ENCODE data around the gene RBM23.
"Not testable (repeated sequence)": the region's sequence is repeated elsewhere in the genome, so short reads cannot be mapped to it uniquely, and the experiment has no call there.

The RBM23 gene

GRCh38 chr14:22860377-22860776, 58.6 kb downstream of the RBM23 start:
- DNase-seq = not testable (repeated sequence)

- no peak for DNase-seq
Observed at GRCh38 chr14:22856428-22856827, 62.5 kb downstream of the RBM23 start.

- DNase-seq = peak; percentile 51
Observed at GRCh38 chr14:22854963-22855724, 63.8 kb downstream of the RBM23 start.

GRCh38 chr14:22854296-22854695, 64.7 kb downstream of the RBM23 start:
- not testable (repeated sequence) for DNase-seq

GRCh38 chr14:22852940-22853767, 65.8 kb downstream of the RBM23 start:
- DNase-seq = peak; percentile 91

- DNase-seq = no peak
Observed at GRCh38 chr14:22852599-22852939, 66.4 kb downstream of the RBM23 start.

GRCh38 chr14:22852178-22852577, 66.8 kb downstream of the RBM23 start:
- not testable (repeated sequence) for DNase-seq

- peak; percentile 84 for DNase-seq
Observed at GRCh38 chr14:22850944-22851764, 67.8 kb downstream of the RBM23 start.

GRCh38 chr14:22849212-22849819, 69.6 kb downstream of the RBM23 start:
- DNase-seq = no peak

GRCh38 chr14:22848351-22849164, 70.4 kb downstream of the RBM23 start:
- DNase-seq = no peak

- DNase-seq = no peak
Observed at GRCh38 chr14:22847661-22848341, 71.1 kb downstream of the RBM23 start.

GRCh38 chr14:22846811-22847307, 72.1 kb downstream of the RBM23 start:
- no peak for DNase-seq

- DNase-seq = no peak
Observed at GRCh38 chr14:22845821-22846625, 72.9 kb downstream of the RBM23 start.

- DNase-seq = no peak
Observed at GRCh38 chr14:22845103-22845394, 73.9 kb downstream of the RBM23 start.

GRCh38 chr14:22844221-22845102, 74.5 kb downstream of the RBM23 start:
- DNase-seq = no peak

Data from activated CD4-positive, alpha-beta T cell treated with anti-CD3 and anti-CD28 coated beads, Interleukin-10, Interleukin-2, amounts not matched to agents 100 ng/mL and 50 ng/mL, durations not matched to agents 16 hours and 8 hours (primary cell).